Effector CD4-positive, alpha-beta T cell (primary cell): ENCODE measurements around the gene ITM2C.

Experiments
- DNase-seq: peaks from one replicate; pipeline ENCODE4 v3.0.0-alpha.2; 2020

Gene ITM2C

DNA sequence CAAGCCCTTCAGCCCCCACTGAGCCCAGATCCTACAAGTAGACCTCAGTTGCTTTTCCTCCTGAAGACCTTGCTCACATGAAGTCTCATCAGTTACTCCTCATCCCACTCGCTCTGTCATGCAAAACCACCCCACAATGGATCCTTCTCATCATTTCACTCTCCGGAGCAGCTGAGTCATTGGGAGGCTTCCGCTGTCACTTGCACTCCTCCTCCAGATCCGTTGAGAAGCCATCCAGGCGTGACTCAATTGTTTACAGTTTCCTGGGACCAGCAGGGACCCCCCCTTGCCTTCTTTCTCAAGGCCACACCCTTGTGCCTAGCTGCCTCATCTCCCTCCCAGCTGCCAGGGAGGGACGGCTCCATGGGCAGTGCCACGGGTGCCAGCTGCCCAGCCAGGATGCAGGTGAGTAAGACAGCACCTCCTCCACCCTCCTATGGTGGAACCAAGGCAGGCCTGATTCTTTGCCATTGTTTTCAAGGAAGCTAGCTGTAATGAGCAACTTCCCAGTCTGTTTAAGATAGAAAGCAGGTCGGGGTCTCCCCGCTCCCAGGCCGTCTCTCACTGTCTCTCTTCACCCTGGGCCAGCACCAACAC lies 44.0 kb downstream of the ITM2C start:
- DNase-seq, result no peak

DNA sequence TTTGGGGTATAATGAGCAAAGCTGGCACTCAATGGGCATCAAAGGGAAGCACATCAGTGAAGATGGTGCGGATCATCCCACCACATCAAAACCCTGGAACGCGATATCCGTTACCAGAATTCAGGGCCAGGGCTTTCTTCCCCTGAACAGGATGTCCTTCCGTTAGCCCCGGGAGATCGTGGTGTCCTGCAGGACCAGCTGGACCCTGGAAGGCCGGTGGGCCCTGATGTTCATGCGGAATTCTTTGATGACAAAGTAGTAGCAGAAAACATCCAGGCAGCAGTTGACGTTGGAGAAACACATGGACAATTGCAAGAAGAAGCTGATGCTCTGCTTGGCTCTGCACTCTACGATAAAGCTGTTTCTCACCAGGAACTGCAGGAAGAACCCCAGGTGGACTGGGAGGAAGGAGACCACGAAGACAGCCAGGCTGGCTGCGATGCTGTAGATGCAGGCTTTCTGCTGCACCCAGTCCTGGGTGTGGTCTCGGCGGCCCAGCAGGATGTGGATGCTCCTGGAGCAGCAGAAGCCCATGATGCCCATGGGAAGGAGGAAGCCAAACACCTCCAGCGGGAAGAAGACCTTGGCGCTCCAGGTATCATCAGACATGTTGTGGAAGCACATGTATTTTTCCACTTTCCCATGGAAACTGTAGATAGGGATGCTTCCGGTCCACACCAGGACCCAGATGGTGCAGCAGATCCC lies 45.3 kb downstream of the ITM2C start:
- DNase-seq, result no peak

DNA sequence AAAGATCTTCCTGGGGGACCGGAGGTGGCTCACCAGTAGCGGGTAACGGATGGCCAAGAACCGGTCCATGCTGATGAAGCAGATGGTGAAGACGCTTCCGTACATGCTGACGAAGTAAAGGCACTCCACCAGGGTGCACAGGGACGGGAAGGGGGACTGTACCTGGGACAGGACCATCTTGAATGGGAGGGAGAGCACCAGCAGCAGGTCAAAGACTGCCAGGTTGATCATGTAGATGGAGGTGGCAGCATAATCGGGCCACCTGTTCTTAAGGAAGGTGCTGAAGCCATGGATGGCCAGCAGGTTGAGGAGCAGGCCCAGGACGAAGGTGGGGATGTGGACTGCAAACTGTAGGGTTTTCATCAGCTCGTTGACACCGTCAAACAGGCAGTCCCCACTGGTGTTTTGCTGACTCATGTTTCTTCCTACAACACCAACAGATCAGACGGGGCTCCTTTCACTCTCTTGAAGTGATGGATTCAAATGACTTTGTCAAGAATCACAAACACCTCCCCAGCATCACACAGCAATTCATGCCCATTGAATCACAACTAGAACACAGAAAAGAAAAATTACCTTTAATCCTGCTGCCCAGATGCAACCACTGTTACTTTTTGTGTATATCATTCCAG lies 45.9 kb downstream of the ITM2C start:
- DNase-seq, result no peak

DNA sequence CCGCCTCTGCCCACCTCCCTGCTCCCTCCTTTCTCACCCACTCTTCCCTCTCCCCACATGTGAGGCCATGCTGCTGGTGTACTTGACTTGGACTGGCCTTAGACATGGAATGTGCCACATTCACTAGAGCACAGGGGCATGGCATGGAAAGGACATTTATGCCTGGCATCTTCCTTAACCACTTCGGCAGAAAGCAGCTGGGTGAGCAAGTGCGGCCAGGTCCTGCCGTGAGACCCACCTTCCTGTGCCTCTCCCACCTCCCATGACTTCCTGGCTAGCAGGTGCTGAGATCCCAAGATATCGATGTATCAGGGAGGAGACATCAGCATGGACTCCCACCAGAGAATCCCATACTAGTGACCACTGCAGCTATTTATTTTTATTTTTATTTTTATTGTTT lies 47.3 kb downstream of the ITM2C start:
- no peak for DNase-seq

DNA sequence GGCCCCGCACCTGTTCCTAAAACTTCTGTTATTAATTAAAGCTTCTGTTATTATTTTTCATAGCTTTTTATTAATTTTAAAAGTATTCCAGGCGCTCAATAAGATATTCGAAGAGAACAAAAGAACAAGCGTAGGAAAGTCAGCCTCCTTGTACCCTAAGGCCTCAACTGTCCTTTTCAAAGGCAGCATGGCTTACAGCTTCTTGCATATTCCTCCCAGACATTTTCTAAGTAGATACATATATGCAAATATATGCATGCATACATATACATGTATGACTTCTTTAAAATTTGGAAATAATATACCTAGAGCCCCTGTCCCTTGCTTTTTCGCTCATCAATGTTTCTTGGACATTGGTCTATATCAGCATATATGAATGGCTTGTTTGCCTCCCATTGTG lies 48.0 kb downstream of the ITM2C start:
- no peak for DNase-seq

DNA sequence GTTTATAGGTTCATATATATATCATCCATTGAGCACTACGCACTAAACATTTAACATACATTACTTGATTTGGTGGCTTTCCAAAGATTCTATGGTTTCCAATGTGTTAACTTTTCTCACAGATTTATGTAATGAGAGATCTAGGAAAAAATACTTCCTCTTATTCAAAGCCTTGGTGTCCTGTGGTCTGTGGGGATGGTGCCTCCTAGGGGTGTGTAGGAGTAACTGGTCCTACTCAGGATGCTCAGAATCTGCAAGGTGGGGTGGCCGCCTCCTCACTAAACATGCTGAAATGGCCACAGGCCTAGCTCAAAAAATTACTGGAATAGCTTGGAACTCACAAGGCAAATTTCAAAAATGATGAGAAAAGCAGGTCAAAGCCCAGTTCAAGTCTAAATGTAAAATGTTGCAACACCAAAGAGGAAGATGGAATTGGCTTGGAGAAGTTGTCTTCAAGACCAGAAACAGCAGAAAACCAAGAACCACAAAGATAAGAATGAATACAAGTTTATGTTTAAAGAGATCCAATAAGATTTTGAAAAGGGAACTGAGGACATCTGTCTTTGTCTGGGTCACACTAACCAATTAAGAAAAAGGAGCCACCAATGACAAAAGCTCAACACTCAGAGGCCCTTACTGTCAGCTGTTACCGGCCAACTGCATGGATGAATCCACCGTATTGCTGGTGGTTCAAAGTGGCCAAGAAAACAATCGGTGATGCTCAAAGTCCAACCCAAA lies 48.8 kb downstream of the ITM2C start:
- no peak for DNase-seq

GRCh38 chr2:230914886-230915285 lies 50.1 kb downstream of the ITM2C start:
- no peak for DNase-seq

DNA sequence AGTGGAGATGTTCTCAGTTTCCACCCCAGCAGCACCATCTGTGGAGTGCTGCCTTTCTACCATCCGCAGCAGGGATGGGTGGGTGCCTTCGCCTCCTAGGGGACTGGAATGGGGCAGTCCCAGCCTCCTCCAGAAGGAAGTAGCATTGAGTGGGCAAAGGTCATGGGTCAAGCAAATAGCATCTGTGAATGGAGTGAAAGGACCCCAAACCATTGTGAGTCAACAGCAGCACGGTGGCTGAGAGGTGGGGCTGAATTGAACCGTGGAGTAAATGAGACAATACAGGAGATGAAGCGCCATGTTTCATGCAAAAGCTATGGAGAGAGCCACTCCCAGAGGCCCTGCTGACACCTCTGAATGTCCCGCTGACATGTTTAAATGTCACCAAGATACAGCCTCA lies 50.6 kb downstream of the ITM2C start:
- DNase-seq, result no peak

- DNase-seq, result no peak
These were observed 51.5 kb downstream of the ITM2C start for GRCh38 chr2:230916218-230916617.

DNA sequence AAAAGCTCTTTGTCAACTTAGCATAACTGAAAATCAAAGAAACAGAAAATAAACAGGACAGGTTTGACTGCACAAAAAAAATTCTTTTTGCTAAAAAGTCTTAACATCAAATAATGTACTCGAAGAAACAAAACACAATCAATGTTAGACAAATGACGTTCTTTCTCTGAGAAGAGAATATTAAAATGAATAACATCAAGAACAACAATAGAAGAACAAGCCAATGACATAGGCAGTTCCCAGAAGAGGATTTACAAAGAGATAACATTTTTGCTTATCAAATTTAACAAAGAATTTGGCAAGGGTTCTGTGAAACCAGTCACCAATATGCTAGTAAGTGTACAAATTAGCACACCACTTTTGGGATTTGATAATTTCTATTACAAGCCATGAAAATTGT lies 54.5 kb downstream of the ITM2C start:
- no peak for DNase-seq

GRCh38 chr2:230919681-230920080 lies 54.9 kb downstream of the ITM2C start:
- no peak for DNase-seq

DNA sequence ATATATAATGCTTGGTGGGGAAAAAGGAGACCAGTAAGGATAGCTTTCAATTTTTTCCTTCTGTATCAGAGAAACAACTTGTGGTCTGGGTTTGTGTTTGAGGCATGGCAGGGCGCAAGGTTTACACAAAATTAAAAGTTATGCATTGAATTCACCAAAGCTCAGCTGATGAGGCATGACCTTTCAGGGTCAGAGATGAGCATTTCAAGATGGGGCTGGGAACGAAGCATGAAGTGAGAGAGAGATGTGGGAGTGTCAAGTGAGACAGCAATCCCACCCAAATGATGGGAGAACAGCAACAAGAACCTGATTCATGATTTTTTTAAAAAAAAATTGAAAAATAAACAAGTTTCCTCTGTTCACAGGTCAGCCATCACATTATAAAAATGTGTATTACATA lies 55.4 kb downstream of the ITM2C start:
- no peak for DNase-seq

DNA sequence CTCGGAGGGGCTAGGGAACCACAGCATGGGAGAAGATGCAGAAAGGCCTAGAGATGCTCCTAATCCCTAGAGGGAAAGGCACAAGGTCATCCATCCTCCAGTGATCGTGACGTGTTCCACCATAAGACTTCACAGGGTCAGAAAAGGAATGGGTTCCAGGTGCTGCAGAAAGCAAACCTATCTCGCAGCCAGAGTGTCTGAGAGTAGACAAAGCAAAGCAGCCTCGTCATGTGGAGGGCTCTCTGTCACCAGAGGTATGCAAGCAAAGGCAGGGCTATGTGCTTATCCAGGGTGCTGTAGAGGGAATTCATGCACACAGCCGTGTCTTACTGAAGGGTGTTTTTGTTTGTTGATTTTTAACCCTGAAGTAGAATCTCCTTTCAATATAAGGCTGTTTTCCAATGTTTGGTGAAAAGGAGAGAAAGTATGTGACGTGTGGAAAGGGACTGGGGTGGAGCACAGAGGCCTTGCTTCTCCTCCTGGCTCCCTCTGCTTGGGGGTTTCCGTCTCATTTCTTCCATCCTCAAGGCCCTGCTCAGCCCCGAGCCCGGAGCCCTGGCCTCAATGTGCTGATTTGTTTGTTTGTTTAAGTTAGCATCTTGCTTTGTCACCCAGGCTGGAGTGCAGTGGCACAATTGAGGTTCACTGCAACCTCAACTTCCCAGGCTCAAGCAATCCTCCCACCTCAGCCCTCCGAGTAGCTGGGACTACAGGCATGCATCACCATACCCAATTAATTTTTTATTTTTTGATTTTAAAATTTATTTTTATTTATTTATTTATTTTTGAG lies 57.3 kb downstream of the ITM2C start:
- DNase-seq, result no peak

DNA sequence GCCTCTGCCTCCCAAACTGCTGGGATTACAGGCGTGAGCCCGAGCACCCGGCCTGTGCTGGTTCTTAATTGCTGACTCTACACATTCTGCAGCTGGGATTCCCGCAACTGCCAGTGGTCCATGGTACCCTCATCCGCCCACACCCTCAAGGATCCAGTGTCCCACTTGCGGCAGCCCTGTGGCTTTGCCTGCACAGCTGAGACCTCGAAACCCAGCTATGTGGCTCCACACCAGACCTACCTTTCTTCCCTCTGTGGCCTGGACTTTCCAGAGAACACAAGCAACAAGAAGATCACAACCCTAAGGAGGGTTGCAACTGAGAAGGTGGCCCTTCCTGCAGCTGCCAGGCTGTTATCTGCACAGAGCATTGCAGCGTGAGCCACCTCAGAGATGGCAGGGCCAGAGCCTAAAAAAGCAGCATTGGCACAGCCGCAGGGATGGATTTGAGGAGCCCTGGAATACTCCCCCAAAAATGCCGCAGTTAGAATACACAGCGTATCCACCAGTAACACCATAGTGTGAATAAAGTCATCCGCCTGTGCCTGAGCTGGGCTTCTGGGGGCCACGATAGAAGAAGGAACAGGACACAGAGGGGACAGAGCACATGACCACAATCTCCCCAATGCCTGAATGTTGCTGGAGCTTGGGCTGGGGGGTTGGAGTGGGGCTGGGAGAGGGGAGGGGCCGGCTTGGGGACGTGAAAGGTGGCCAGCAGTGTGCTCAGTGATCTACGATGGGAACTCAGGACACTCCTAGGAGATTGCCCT lies 58.4 kb downstream of the ITM2C start:
- no peak for DNase-seq

GRCh38 chr2:230924092-230924469 lies 59.3 kb downstream of the ITM2C start:
- DNase-seq, result no peak

DNA sequence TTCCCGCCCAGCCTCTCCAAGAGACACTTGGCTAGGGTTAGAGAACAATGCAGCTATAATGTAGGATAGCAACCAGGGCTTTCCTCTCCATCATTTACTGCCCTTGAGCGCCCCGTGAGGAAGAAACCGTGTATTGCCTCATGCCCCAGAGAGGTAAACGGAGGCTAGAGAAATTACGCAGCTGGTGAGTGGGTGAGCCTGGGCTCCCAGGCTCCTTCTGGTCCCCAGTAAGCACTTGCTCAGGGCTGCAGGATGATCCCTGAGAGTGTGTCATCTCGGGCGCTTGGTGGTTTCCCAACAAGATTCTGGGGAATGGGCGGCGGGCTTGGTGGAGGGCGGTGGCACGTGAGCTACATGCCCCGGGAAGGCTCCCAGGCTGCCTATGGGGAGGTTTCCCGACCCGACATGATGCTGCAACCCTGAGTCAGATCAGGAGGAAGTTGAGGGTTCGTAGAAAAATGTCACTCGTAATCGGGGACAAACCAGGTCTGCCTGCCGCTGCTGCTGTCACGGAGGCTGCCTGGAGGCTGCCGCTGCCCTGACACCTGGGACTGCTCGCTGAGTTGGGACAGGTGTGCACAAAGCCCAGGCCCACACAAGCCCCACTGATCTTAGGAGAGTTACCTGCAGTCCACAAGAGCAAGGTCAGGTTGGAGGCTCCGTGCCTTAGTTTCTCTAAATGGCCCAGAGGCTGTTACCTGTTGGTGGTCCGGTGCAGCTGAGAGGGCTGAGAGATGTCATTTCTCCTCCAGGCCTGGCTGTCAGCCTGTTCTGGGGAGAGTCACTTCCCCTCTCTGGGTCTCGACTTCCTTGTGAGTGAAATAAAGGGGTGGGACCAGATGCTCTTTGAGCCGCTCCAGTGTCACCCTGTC lies 60.0 kb downstream of the ITM2C start, which contains the start of gene GPR55:
Gene GPR55, minus strand, starts transcription at position 773 of the 872 bp plus-strand sequence. CDS start 14,280 bp downstream, outside the sequence.
- peak; percentile 30 for DNase-seq

GRCh38 chr2:230925443-230925878 lies 60.7 kb downstream of the ITM2C start:
- no peak for DNase-seq

- DNase-seq, result peak; percentile 12
These were observed 61.4 kb downstream of the ITM2C start for GRCh38 chr2:230925879-230926765.

DNA sequence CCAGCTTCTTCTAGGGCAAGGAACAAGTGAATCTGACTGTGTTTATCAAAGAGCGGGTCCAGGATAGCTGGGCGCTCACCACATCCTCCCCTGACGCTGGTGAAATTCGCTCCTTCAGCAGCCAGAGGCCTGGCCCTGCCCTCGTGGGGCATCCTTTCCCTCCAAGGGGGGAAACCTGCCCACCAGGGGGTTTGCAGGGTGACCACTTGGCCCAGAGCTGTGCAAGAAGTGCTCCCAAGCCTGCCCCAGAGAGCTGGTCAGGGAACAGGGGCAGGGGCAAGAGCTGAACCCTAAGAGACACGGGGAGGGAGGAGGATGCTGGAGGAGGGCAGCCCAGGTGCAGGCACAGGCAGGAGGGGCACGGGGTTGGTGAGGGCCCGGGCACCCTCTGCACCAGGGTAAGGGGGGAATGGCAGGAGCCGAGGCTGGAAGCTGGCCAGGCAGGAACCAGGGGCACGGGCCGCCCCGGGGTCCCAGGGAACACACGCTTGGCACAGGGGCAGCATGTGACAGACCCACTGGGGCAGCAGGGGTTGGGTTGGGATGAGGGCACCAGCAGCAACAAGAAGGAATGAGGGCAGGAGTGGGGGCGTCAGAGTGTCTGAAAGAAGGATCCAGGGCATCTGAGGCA lies 63.1 kb downstream of the ITM2C start:
- no peak for DNase-seq
